ENCODE measurements around the gene LDLR.
"Not testable (repeated sequence)": the region's sequence is repeated elsewhere in the genome, so short reads cannot be mapped to it uniquely, and the experiment has no call there.

Gene LDLR

GRCh38 chr19:11138601-11139300, 49.5 kb downstream of the LDLR start:
- DNase-seq (ENCODE audit: low read depth in 1 of 2, low spot score in 1 of 2) = no peak

DNA sequence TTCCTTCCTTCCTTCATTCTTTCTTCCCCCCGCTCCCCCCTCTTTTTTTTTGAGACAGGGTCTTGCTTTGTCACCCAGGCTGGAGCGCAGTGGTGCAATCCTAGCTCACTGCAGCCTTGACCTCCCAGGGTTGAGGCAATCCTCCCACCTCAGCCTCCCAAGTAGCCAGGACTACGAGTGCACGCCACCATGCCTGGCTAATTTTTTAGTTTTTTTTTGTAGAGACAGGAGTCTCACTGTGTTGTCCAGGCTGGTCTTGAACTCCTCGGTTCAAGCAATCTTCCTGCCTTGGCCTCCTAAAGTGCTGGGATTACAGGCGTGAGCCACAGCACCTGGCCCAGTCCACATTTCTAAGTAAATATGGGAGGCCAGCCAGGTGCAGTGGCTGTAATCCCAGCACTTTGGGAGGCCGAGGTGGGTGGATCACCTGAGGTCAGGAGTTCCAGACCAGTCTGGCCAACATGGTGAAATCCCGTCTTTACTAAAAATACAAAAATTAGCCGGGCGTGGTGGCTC, 50.8 kb downstream of the LDLR start:
- not testable (repeated sequence) for DNase-seq (ENCODE audit: low read depth in 1 of 2, low spot score in 1 of 2)

DNA sequence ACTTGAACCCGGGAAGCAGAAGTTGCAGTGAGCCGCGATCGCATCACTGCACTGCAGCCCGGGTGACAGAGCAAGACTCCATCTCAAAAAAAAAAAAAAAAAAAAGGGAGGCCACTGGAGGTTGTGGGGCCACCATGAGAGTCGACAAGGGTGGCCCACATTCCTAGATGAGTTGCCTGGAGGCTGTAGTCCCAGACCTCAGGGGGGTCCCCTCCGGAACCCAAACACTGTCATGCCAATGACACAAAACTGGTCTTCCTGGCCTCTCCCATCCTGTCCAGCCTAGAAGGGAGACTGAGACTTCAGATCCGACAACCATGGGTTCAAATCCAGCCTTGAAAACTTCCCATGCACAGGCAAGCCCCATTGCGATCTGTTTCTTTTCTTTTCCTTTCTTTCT, 51.6 kb downstream of the LDLR start:
- DNase-seq (ENCODE audit: low read depth in 1 of 2, low spot score in 1 of 2) = no peak

GRCh38 chr19:11141937-11142527, 52.8 kb downstream of the LDLR start:
- no peak for DNase-seq (ENCODE audit: low read depth in 1 of 2, low spot score in 1 of 2)

DNA sequence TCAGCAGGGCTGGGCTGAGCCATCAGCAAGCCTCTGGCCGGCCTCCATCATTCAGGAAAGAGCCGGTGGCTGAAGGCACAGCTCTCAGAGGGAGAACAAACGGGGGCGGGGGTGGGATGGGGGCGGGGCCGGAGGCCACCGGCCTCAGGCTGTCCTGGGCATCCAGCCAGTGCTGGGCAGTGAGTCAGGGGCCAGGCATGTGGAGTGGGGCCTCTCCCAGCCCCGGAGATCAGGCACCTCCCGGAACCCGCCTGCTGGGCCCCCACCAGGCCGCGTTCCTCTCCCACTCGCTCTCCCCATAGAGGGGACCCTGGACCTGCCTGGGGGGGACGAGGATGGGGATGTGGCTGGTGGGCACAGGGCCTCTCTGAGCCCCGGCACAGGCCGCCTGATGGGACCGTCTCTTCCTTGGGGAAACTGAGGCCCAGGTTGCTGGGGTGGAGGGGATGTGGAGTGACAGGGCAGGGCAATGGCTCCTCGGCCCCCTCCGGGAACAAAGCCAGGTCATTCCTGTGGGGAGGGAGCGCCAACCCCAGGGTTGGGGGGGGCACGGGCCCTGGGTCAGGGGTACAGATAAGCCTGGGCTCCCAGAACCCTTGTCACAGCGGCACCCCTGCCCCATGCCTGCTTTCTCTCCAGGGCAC, 53.4 kb downstream of the LDLR start:
- DNase-seq (ENCODE audit: low read depth in 1 of 2, low spot score in 1 of 2) = no peak

DNA sequence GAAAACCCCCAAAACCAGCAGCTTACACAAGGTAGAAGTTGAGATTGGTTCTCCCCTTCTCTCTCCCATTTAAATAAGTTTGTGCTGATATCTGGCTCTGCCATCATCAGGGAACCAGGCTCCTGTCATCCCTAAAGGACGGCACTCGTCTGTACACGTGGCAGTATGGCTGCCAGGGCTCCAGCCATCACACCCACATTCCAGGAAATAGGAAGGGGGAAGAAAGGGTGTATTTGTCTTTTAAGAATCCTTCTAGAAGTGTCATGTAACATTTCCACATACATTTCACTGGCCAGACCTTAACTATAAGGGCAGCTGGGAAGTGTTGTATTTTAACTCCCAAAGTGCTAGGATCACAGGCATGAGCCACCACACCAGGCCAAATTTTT, 56.3 kb downstream of the LDLR start:
- no peak for DNase-seq (ENCODE audit: low read depth in 1 of 2, low spot score in 1 of 2)

DNA sequence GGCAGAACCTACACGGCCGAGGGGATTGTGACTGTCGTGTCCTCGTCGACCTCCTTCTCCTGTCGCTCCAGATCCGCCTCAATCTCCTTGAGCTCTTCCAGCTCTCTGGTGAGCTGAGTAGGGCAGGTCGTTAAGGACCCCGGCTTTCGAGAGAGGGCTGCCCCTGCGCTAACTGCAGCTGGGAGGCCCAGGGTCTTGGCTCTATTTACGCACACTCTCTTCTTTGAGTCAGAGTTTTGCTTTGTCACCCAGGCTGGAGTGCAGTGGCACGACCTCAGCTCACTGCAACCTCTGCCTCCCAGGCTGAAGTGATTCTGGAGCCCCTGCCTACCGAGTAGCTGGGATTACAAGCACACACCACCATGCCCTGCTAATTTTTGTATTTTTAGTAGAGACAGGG, 58.7 kb downstream of the LDLR start:
- DNase-seq (ENCODE audit: low read depth in 1 of 2, low spot score in 1 of 2) = no peak

- no peak for DNase-seq (ENCODE audit: low read depth in 1 of 2, low spot score in 1 of 2)
Measured at GRCh38 chr19:11151181-11151580, 61.9 kb downstream of the LDLR start.

- no peak for DNase-seq (ENCODE audit: low read depth in 1 of 2, low spot score in 1 of 2)
Measured at GRCh38 chr19:11152318-11153062, 63.2 kb downstream of the LDLR start.

- DNase-seq (ENCODE audit: low read depth in 1 of 2, low spot score in 1 of 2) = no peak
Measured at GRCh38 chr19:11154683-11155047, 65.4 kb downstream of the LDLR start.

GRCh38 chr19:11155373-11156120, 66.3 kb downstream of the LDLR start, which contains the start of gene SPC24:
Gene SPC24 (minus strand): TSS chr19:11155782. CDS start chr19:11155776, 6 bp downstream.
- peak; percentile 74 to 77 for DNase-seq (ENCODE audit: low read depth in 1 of 2, low spot score in 1 of 2)

- DNase-seq (ENCODE audit: low read depth in 1 of 2, low spot score in 1 of 2) = no peak
Measured at GRCh38 chr19:11159598-11160439, 70.6 kb downstream of the LDLR start.

DNA sequence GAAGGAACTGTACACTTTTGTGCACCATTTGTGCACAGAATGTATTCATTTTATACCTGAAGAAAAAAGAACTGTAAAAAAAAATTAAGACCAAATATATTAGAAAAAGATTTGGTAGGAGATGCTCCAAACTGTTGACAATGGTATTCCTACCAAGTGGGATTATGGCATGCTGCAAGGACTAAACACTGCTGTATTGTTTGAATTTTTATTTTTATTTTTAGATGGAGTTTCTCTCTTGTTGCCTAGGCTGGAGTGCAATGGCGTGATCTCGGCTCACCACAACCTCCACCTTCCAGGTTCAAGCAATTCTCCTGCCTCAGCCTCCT, 71.1 kb downstream of the LDLR start:
- not testable (repeated sequence) for DNase-seq (ENCODE audit: low read depth in 1 of 2, low spot score in 1 of 2)

DNA sequence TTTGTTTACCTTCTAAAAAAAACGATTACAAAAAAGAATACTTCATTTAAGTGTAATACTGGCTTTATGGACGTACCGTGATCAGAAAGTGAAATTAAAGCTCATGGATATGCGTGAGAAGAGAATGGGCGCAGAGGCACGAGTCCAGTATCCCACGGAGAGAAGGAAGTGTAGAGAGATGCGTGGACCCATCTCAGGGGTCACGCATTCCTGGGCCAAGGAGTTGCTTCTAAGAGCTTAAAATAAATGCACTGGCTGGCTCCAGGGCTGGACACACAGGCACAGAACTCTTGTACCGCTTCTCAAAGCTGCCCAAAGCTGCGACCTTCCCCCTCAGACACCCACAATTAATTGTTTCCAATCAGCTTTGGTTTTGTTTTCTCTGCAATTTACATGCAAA, 75.0 kb downstream of the LDLR start:
- DNase-seq (ENCODE audit: low read depth in 1 of 2, low spot score in 1 of 2) = no peak

- no peak for DNase-seq (ENCODE audit: low read depth in 1 of 2, low spot score in 1 of 2)
Measured at GRCh38 chr19:11164879-11165406, 75.7 kb downstream of the LDLR start.

DNA sequence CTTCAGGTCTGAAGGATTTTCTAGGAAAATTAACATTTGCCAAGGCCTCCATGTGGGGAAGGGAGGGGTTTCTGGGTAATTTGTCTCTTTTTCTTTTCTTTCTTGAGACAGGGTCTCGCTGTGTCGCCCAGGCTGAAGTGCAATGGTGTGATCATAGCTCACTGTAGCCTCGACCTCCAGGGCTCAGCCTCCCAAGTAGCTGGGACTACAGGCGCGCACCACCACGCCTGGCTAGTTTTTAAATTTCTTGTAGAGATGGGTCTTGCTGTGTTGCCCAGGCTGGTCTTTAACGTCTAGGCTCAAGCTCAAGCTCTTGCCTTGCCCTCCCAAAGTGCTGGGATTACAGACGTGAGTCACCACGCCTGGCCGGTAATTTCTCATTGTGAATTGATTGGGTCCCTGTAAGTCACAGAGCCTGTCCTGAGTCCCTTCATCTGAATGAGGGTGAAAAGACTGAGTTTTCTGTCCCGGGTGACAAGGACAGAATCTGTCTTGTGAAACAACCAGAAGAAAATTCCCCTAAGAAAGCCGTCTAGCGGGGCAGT, 76.3 kb downstream of the LDLR start:
- DNase-seq (ENCODE audit: low read depth in 1 of 2, low spot score in 1 of 2) = no peak

- DNase-seq (ENCODE audit: low read depth in 1 of 2, low spot score in 1 of 2) = no peak
Measured at GRCh38 chr19:11166281-11167142, 77.2 kb downstream of the LDLR start.

DNA sequence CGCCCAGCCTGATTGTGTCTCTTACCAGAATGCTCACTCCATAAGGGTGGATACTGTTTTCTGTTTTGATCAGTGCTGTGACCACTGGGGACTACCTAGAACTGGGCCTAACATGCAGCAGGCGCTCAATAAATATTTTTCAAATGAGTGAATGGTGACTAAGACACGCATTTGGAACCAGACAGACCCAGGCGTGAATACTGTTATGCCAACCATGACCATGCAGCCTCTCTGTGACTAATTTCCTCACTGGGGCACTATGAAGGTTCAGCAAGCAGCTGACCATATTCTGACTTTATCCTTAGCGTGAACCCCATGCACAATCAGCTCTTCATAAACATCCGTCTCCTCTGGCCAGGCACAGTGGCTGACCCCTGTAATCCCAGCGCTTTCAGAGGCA, 79.3 kb downstream of the LDLR start:
- DNase-seq (ENCODE audit: low read depth in 1 of 2, low spot score in 1 of 2) = no peak

All from stimulated activated CD4-positive, alpha-beta T cell treated with anti-CD3 and anti-CD28 coated beads, Interleukin-15, amount 100 ng/mL, for 1 hour (primary cell).